Panc1 (cell line): ENCODE data around the gene MSH3.

Experiments
- SIN3A ChIP-seq: IDR thresholded peaks from 2 replicates; pipeline ENCODE4 v1.6.1; 2012; ENCODE audit warnings: low read depth, mild to moderate bottlenecking, low read length, moderate library complexity, borderline replicate concordance; ENCODE audit not compliant: insufficient read depth
- TCF7L2 ChIP-seq: IDR thresholded peaks from 2 replicates; pipeline ENCODE4 v1.6.1; 2011; ENCODE audit warnings: mild to moderate bottlenecking, low read depth, low read length, inconsistent platforms
- TF ChIP-seq, protein P1 (sequence below), 2 experiments: IDR thresholded peaks; 2 replicates each; pipeline ENCODE4 v1.6.1; 2011 to 2012; ENCODE audit warnings: low read depth in 2 of 2, control low read depth in 1 of 2, low read length in 1 of 2, mild to moderate bottlenecking in 1 of 2, moderate library complexity in 1 of 2; ENCODE audit not compliant: insufficient read depth in 1 of 2
- TF ChIP-seq, protein P2 (sequence below): fragments of 450-650 bp; IDR thresholded peaks from 2 replicates; pipeline ENCODE4 v1.5.1; 2017; ENCODE audit warnings: mild to moderate bottlenecking

DNA sequence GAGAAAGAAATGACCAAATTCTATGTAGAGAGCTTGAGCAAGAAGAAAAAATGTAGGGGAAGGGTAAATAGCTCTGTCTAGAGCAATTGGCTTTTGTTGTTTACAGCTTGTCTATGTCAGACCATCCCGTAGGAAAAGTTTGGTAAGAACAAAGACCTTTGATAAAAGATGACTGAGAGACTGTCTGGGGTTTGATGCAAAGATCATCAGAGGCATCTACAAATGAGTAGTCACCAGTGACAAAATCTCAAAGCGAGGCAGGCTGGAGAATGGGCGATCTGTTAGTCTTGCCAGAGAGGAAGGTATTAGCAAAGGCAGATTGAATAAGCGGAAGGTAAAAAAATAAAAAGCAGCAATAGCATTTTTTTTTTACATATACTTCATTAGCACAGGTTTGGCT lies 180.7 kb downstream of the MSH3 start:
- TF ChIP-seq, protein P1, sequence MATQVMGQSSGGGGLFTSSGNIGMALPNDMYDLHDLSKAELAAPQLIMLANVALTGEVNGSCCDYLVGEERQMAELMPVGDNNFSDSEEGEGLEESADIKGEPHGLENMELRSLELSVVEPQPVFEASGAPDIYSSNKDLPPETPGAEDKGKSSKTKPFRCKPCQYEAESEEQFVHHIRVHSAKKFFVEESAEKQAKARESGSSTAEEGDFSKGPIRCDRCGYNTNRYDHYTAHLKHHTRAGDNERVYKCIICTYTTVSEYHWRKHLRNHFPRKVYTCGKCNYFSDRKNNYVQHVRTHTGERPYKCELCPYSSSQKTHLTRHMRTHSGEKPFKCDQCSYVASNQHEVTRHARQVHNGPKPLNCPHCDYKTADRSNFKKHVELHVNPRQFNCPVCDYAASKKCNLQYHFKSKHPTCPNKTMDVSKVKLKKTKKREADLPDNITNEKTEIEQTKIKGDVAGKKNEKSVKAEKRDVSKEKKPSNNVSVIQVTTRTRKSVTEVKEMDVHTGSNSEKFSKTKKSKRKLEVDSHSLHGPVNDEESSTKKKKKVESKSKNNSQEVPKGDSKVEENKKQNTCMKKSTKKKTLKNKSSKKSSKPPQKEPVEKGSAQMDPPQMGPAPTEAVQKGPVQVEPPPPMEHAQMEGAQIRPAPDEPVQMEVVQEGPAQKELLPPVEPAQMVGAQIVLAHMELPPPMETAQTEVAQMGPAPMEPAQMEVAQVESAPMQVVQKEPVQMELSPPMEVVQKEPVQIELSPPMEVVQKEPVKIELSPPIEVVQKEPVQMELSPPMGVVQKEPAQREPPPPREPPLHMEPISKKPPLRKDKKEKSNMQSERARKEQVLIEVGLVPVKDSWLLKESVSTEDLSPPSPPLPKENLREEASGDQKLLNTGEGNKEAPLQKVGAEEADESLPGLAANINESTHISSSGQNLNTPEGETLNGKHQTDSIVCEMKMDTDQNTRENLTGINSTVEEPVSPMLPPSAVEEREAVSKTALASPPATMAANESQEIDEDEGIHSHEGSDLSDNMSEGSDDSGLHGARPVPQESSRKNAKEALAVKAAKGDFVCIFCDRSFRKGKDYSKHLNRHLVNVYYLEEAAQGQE (IDR thresholded peaks at IDR 0.05; ENCODE audit: insufficient read depth in 1 of 2, low read depth in 2 of 2, low read length in 1 of 2), result no peak
- TF ChIP-seq, protein P2, sequence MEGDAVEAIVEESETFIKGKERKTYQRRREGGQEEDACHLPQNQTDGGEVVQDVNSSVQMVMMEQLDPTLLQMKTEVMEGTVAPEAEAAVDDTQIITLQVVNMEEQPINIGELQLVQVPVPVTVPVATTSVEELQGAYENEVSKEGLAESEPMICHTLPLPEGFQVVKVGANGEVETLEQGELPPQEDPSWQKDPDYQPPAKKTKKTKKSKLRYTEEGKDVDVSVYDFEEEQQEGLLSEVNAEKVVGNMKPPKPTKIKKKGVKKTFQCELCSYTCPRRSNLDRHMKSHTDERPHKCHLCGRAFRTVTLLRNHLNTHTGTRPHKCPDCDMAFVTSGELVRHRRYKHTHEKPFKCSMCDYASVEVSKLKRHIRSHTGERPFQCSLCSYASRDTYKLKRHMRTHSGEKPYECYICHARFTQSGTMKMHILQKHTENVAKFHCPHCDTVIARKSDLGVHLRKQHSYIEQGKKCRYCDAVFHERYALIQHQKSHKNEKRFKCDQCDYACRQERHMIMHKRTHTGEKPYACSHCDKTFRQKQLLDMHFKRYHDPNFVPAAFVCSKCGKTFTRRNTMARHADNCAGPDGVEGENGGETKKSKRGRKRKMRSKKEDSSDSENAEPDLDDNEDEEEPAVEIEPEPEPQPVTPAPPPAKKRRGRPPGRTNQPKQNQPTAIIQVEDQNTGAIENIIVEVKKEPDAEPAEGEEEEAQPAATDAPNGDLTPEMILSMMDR, result no peak
- TF ChIP-seq TCF7L2 (no peak), SIN3A (no peak)
